IPS DF 6.9 (cell line): Measurements from ENCODE around the gene AGFG2.

Source experiments
- DNase-seq: peaks from one replicate; pipeline ENCODE4 v3.0.0-alpha.2; 2013; ENCODE audit warnings: low read depth, low spot score
- H3K27ac ChIP-seq: one replicate; pipeline ENCODE4 v1.5.1; 2013; ENCODE audit warnings: low read length, control low read depth
- H3K27me3 ChIP-seq: 2 replicates; pipeline ENCODE4 v1.6.1; 2013; ENCODE audit warnings: mild to moderate bottlenecking, low read length; ENCODE audit not compliant: control insufficient read depth, insufficient read depth
- H3K36me3 ChIP-seq: 2 replicates; pipeline ENCODE4 v1.6.1; 2013; ENCODE audit warnings: low read length; ENCODE audit not compliant: control insufficient read depth, insufficient read depth
- H3K4me1 ChIP-seq: 2 replicates; pipeline ENCODE4 v1.6.1; 2013; ENCODE audit warnings: low read length; ENCODE audit not compliant: control insufficient read depth, insufficient read depth
- H3K4me3 ChIP-seq: 2 replicates; pipeline ENCODE4 v1.5.1; 2013; ENCODE audit warnings: mild to moderate bottlenecking, low read length
- H3K9me3 ChIP-seq: 2 replicates; pipeline ENCODE4 v1.6.1; 2013; ENCODE audit warnings: low read length, inconsistent platforms; ENCODE audit not compliant: control insufficient read depth, insufficient read depth
- WGBS: extraction: QIAGEN DNeasy Blood & Tissue Kit; methylation state at CpG from one replicate; pipeline ENCODE4 v1.1.7; 2013; ENCODE audit warnings: mixed read lengths, missing lambda C conversion rate; ENCODE audit not compliant: insufficient read length, insufficient coverage; 5-methylcytosine and 5-hydroxymethylcytosine counted together

AGFG2 gene

DNA sequence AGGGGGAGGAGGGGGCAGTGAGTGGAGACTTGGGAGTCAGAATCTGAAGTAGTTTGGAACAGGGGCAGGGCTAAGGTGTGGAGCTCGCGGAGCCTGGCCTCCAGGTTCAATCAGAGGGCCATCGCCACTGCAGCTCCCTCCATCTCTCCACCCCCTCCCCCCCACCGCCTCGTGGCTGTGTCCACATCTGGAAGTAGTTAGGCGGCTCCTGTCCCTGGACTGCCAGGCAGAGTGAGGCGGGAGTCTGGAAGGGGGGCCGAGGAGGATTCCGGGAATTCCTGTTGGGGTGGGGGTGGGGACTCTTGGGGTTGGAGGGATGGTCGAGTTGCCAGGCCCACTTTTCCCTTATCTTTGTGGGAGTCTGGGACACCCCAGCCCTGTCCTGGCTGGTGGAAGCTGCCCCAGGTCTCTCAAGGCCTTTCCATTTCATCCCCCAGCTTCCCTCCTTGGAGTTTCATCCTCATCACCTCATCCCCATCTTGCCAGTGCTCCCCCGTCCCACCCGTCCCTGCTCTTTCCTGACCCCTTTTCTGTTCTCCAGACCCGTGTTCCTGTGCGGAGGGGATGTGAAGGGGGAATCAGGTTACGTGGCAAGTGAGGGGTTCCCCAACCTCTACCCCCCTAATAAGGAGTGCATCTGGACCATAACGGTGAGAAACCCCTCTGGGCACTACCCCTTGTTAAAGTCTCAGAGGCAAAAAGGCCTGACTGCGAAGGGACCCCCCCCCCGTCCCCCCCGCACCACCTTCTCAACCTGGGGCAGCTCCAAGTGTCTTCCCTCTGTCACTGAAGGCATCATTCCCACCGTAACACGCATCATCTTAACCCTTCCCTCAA is 64.1 kb downstream of the AGFG2 start:
- H3K4me1 ChIP-seq: peaks cover 3% of the 10 kb centered on the region
- peak overlapping the region; percentile 39; the same call in 1 of the 2 replicates for H3K4me3 ChIP-seq
- WGBS: no CpG with 5 or more reads among the region's 21 CpGs
- DNase-seq: no peak
- H3K9me3 ChIP-seq: no peaks in the 10 kb centered on the region
- 0 out of 2 replicates have a peak, but pooled peaks cover 5% of the 10 kb centered on the region for H3K36me3 ChIP-seq
- H3K27ac ChIP-seq: no peak overlapping the region
- H3K27me3 ChIP-seq: no peaks in the 10 kb centered on the region

DNA sequence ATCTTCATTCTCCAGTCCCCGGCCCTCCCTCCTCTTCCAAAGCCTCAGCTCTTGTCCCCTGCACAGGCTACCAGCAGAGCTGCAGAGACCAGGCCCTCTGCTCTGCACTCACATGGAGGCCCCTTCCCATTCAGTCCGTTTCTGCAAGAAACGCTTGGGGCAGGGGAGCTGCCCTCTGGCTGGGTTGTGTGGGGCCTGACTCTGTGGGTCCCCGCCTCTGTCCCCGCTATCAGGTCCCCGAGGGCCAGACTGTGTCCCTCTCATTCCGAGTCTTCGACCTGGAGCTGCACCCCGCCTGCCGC is 64.7 kb downstream of the AGFG2 start:
- Histone ChIP-seq H3K27me3 (no peaks in the 10 kb centered on the region), H3K27ac (no peak overlapping the region), H3K9me3 (no peaks in the 10 kb centered on the region), H3K4me3 (peak overlapping the region; percentile 39; the same call in 1 of the 2 replicates), H3K4me1 (peaks cover 3% of the 10 kb centered on the region), H3K36me3 (0 out of 2 replicates have a peak, but pooled peaks cover 5% of the 10 kb centered on the region)
- DNase-seq: no peak
- no CpG with 5 or more reads among the region's 10 CpGs for WGBS

- H3K27ac ChIP-seq: no peak overlapping the region
These were observed 65.3 kb downstream of the AGFG2 start for GRCh38 chr7:100604028-100604975.

DNA sequence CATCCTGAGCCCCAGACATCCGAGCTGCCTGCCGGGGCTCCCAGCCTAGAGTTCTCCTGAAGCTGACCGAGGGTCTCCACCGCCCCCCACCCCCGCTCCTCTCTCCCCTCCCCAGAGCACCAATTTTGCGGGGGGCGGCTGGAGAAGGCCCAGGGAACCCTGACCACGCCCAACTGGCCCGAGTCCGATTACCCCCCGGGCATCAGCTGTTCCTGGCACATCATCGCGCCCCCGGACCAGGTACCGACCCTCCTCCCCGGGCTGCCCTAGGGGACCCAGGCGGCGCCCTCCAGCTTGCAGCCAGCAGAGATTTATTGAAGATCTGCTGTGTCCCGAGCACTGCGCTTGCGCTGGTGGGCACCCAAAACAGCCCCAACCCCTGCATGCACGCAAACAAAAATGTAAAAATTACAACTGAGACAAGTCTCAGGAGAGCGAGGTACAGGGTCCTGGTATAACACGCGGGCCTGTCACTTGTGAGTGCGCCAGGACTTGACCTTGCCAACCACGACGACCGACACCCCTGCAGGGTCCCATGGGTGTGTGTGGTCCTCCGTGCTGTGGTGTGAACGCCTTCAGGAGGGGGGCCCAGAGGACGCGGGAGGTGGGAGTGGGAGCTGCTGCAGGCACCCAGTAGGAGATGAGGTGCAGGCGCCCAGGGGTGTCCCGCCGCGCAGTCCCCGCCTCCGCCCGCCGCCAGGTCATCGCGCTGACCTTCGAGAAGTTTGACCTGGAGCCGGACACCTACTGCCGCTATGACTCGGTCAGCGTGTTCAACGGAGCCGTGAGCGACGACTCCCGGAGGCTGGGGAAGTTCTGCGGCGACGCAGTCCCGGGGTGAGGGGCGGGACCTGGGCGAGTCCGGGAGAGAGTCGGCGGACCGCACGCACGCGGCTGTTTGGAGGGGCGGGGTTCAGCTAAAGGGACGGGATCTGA is 66.2 kb downstream of the AGFG2 start:
- no peaks in the 10 kb centered on the region for H3K27me3 ChIP-seq
- H3K4me1 ChIP-seq: peaks cover 3% of the 10 kb centered on the region
- no CpG with 5 or more reads among the region's 68 CpGs for WGBS
- DNase-seq: no peak
- H3K27ac ChIP-seq: no peak overlapping the region
- peak overlapping the region; percentile 46; the same call in 1 of the 2 replicates for H3K4me3 ChIP-seq
- no peaks in the 10 kb centered on the region for H3K9me3 ChIP-seq
- H3K36me3 ChIP-seq: 0 out of 2 replicates have a peak, but pooled peaks cover 5% of the 10 kb centered on the region

More at GRCh38 chr7:100604028-100604975, 65.3 kb downstream of the AGFG2 start:
- DNase-seq: no peak
- no peaks in the 10 kb centered on the region for H3K9me3 ChIP-seq
- peak overlapping the region; percentile 46; the same call in 1 of the 2 replicates for H3K4me3 ChIP-seq
- peaks cover 3% of the 10 kb centered on the region for H3K4me1 ChIP-seq
- WGBS: no CpG with 5 or more reads among the region's 70 CpGs
- no peaks in the 10 kb centered on the region for H3K27me3 ChIP-seq
- H3K36me3 ChIP-seq: 0 out of 2 replicates have a peak, but pooled peaks cover 5% of the 10 kb centered on the region

DNA sequence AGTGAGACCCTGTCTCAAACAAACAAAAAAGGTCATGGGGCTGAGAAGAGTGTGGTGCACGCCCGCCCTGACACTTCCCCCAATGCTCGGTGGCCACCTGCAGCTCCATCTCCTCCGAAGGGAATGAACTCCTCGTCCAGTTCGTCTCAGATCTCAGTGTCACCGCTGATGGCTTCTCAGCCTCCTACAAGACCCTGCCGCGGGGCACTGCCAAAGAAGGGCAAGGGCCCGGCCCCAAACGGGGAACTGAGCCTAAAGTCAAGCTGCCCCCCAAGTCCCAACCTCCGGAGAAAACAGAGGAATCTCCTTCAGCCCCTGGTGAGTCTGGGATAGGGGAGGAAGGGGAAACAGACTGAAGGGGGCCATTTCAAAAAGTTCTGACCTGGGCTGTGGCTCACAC is 67.3 kb downstream of the AGFG2 start:
- no peak overlapping the region for H3K27ac ChIP-seq
- no CpG with 5 or more reads among the region's 12 CpGs for WGBS
- H3K27me3 ChIP-seq: no peaks in the 10 kb centered on the region

GRCh38 chr7:100607111-100607510 is 68.1 kb downstream of the AGFG2 start:
- DNase-seq: no peak
- WGBS: no CpG with 5 or more reads among the region's 8 CpGs
- Histone ChIP-seq H3K27ac (no peak overlapping the region), H3K9me3 (no peaks in the 10 kb centered on the region), H3K4me1 (no peaks in the 10 kb centered on the region; the same call in none of the 2 replicates), H3K27me3 (no peaks in the 10 kb centered on the region), H3K4me3 (no peak overlapping the region), H3K36me3 (0 out of 2 replicates have a peak, but pooled peaks cover 5% of the 10 kb centered on the region)

More for the DNA sequence above, 67.3 kb downstream of the AGFG2 start:
- Histone ChIP-seq H3K4me3 (no peak overlapping the region), H3K4me1 (no peaks in the 10 kb centered on the region; the same call in none of the 2 replicates), H3K36me3 (0 out of 2 replicates have a peak, but pooled peaks cover 5% of the 10 kb centered on the region), H3K9me3 (no peaks in the 10 kb centered on the region)
- DNase-seq: no peak

DNA sequence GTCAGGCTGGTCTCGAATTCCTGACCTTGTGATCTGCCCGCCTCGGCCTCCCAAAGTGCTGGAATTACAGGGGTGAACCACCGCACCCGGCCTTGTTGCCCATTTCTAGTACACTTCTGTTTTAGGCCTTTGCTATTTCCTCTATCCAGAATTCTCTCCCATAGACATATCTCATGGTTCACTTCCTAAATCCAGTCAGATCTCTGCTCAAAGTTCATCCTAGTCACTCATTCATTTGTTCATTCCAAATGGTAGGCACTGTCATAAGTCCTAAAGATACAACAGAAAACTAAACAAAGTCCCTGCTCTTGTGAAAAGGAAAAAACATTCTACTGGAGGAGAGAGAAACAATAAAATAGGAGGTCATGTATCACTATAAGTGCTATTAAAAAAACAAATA is 71.0 kb downstream of the AGFG2 start:
- Histone ChIP-seq H3K27ac (no peak overlapping the region), H3K36me3 (0 out of 2 replicates have a peak, but pooled peaks cover 5% of the 10 kb centered on the region), H3K9me3 (no peaks in the 10 kb centered on the region), H3K4me3 (no peak overlapping the region), H3K27me3 (no peaks in the 10 kb centered on the region), H3K4me1 (peaks cover 3% of the 10 kb centered on the region)
- WGBS: no CpG with 5 or more reads among the region's 5 CpGs
- DNase-seq: no peak

DNA sequence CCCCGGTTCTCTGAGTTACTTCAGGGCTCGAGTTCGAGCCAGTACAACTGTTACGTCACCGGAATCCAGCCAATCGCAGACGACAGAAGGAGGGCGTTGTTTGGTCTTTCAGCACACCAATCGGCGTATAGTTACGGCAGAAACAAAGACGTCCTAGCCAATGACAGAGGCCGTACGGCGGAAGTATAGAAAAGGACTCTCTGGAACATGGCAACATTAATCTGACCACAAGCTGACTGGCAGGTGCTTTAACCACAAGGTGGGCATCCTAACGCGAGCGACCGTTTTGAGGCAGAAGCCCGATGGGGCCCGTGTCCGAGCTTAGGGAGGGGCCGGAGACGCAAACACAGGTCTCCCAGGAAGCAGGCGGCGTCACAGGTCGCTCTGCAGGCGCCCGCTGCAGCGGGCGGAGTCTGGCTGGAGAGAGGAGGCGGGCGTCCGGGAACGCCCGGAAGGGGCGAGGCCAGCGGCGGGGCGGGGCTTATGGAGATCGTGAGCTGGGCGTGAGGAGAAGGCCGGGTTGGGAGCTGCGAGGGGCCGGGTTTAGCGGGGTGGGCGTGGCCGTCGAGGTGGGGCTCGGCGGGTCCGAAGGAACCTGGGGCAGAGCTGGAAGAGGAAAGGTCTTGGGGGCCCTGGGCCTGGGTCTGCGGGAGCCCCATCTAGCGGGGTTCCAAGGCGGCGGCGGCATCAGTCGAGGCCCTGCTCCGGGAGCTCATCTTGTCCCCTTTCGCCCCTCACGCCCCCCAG is 73.2 kb downstream of the AGFG2 start, which contains the start of gene MOSPD3:
MOSPD3 (plus strand) TSS at position 558 of the 747 bp plus-strand sequence. CDS start 252 bp downstream, outside the sequence.
- peaks cover 3% of the 10 kb centered on the region for H3K4me1 ChIP-seq
- no CpG with 5 or more reads among the region's 61 CpGs for WGBS
- peak; percentile 100 for DNase-seq
- H3K27ac ChIP-seq: no peak within 1 kb of the TSS
- no peaks in the 10 kb centered on the region for H3K9me3 ChIP-seq
- 0 out of 2 replicates have a peak, but pooled peaks cover 5% of the 10 kb centered on the region for H3K36me3 ChIP-seq
- H3K27me3 ChIP-seq: no peaks in the 10 kb centered on the region; the same call in 1 of the 2 replicates
- peak within 1 kb of the TSS; percentile 79 for H3K4me3 ChIP-seq
